HG02943 (cell line): ENCODE results near the gene COL11A1.
"Not testable (repeated sequence)": the region's sequence is repeated elsewhere in the genome, so short reads cannot be mapped to it uniquely, and the experiment has no call there.

Source experiments
- ATAC-seq: cut with Tn5 transposase; IDR thresholded peaks from one replicate; pipeline ENCODE4 v1.9.1; 2021; ENCODE audit warnings: mild to moderate bottlenecking, low read depth, moderate library complexity; ENCODE audit not compliant: unreplicated experiment

The COL11A1 gene

DNA sequence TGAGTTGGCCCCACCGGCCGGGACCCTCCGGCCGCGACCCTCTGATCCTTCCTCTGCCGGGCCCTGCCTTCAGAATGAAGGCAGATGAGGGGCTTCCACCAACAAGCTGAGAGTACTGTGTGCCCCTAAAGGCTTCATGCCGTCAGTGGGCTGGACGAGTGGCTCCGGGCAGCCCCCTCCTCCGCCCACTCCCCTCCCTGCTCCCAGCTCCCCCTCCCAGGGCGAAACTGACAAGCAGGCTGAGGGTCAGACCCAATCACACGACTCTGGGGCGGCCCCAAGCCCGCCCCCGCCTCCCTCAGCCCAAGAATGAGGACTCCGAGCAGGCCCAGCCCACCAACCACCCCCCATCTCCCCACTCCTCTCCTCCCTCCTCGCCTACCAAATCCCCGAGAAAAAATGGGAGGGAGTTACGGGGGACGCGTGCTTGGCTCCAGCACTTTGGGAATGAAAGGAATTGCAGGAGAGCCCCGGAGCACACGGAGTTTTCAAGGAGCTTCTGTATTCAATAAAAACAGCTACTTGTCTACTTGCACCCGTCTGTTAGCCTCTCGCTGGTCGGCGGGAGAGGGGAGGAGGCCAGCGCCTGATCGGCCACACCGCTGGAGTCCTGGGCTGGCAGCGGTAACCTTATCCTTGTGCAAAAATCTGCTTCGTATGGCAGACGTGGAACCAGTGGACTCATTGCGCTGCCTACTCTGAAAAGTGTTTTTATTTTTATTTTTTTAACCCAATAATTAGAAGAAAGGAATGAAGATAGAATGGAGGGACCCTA, at the start of gene COL11A1:
TSS of gene COL11A1 (minus strand) at position 147 of the 775 bp plus-strand sequence. CDS start 344 bp downstream, outside the sequence.
- no peak for ATAC-seq

DNA sequence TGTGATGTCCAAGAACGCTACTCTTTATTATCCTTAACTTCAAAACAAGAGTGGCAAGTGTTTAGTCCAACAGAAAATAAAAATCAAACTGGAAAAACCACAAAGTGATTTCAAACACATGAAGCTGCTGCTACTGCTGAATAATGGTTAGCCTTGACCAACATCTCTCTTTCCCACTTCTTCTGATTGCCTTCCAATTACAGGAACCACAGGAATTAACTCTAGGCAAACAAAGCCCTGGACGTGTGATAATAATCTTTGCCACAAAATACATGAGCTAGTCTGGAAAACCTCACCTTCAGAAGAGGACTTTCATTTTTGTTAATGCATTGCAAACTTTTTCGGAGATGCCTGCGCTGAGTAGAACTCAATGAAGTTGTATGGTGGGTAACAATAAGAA, 48.6 kb upstream of the COL11A1 start:
- no peak for ATAC-seq

DNA sequence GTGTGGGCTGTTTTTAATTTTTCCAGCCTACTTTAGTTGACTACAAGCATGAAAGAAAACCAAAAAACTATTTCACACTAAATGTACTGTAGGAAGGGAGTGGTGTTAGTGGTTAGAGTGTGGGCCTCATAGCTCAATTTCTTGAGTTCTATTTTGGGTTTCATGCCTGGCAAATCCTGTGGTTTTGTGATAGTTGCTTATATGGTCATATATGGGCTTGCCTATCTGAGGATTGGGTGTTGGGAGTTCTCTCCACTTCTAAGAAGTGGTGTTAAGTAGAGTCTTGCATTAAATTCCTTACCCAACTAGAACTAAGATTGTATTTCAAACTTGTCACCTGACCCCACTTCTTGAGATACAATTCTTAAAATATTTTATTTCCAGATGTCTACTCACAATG, 37.8 kb upstream of the COL11A1 start:
- ATAC-seq: no peak

DNA sequence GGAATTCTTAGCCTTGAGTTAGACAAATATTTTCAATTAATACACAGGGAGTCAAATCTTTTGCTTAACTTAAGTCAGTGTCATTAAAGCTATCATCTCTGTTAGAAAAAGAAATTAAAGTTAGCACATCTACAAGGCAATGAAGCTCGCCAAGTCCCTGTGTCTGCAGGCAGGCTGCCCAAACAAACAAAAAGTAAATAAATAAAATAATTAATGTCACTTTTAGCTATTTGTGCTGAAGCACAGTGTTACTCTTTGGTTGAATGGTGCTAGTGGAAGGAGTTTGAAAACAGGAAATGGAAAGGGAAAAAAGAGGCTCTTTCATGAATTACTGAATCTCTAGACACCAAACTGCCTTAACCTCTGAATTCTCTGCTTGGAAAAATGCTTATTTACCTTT, 37.1 kb upstream of the COL11A1 start:
- no peak for ATAC-seq

DNA sequence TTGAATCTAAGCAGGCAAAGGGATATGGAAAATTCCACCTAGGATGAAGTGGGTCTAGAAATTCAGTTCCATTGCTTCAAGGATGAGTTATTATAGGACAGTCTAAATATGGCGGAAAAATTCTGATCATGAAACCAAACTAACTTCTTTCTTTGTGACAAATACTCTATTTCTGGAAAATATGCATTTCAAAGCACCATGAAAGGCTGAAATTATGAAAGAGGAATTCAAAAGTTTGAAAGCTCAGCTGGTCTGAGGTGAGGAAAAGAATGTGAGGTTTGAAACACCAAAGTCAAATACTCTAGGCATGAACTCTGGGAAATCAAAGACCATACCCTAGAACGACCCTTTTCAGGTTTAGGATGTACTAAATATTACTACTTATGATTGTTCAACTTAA, 36.4 kb upstream of the COL11A1 start:
- ATAC-seq: no peak

DNA sequence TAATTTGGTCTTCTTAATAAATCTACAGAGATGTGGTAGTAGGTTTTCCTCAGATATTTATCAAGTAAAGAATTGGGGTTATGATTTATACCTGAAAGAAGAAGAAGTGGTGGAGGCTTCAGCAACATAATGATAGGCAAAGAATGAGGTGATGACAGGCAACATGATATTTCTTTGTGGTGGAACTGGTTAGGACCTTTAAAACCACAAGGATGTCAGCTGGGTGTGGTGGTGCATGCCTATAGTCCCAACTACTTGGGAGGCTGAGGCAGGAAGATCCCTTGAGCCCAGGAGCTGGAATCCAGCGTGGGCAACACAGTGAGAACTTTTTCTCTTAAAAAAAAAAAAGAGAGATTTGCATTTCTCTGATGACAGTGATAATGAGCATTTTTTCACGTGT, 34.1 kb upstream of the COL11A1 start:
- no peak for ATAC-seq

DNA sequence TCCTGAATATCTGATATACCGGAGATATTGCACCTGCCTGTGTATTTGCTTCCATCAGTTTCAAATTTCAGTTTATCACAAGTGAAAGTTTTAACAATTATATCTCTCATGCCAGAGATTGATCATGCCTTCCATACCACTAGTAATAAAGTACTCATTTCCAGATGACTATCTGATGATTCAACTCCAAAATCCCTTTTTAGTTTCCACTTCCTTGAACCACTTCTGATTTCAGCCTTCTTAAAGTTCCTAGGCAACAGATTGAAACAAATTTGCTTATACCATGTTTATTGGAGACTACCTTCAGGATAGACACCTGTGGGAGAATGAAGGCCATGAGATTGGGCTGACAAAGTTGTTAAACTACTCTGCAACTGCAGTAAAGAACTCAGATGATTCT, 21.5 kb upstream of the COL11A1 start:
- no peak for ATAC-seq

DNA sequence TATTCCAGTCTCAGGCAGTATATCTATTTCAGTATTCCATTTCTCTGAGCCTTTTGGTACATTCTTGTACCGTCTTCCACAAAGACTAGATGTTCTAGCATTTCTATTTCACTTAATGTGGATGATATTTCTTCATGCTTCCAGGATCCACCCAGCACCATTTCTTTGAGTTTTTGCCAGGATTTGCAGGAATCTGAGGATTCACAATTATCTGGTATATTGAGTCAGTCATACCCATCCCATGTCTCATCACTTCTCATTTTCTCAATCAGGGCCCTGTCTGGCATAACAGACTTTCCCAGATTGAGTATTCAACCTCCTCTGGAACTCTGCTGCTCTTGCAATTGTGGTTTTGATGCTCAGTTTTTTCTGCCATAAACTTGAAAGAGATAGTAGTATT, 20.9 kb upstream of the COL11A1 start:
- ATAC-seq: no peak

DNA sequence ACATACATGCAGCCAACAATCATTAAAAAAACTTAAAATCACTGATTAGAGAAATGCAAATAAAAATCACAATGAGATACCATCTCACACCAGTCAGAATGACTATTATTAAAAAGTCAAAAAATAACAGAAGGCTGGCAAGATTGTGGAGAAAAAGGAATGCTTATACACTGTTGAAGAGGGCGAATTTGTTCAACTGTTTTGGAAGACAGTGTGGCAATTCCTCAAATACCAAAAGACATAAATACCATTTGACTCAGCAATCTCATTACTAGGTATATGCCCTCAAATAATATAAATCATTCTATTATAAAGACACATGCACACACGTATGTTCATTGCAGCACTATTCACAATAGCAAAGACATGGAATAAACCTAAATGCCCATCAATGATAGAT, 19.9 kb upstream of the COL11A1 start:
- not testable (repeated sequence) for ATAC-seq

DNA sequence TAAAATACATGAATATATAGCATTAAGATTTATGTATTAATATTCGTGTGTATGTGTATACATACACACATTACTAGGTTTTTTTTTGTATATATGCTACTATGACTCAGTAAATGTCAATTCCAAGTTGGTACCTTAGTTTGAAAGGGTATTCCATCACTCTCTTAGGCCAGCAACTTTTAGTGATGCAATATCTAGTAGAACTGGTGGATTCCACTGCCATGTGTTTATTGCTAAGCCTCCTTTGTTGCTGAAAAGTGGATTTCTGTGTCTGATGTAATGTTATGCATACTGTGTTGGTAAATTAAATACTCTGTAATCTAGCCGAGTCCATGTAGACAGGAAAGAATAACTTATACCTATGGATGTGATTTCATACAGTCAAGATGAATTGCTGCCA, 16.9 kb upstream of the COL11A1 start:
- ATAC-seq: no peak

DNA sequence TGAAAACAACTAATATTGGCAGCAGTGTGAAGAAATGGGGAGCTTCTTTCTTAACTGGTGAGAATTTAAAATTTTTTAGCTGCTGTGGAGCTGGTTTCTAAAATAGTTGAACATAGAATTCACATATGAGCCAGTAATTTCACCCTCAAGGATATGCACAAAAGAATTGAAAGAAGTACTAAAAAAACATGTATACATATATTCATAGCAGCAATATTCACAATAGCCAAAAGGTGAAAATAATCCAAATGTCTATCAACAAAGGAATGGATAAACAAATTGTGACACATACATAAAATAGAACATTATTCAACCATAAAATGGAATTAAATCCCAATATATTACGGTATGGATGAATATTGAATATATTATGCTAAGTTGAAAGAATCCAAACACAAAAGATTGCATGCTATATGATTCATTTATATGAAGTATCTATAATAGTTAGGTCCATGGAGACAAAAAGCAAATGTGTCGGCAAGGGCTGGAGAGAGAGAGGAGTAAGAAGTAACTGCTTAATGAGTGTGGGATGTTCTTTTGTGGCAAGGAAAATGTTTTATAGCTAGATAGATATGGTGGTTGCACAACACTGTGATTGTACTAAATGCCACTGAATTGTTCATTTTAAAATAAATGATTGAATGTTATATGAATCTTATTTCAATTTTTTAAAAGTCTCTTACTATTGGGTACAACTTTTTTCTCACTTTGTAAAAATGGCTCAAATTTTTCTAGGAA, 14.8 kb upstream of the COL11A1 start:
- ATAC-seq: no peak

DNA sequence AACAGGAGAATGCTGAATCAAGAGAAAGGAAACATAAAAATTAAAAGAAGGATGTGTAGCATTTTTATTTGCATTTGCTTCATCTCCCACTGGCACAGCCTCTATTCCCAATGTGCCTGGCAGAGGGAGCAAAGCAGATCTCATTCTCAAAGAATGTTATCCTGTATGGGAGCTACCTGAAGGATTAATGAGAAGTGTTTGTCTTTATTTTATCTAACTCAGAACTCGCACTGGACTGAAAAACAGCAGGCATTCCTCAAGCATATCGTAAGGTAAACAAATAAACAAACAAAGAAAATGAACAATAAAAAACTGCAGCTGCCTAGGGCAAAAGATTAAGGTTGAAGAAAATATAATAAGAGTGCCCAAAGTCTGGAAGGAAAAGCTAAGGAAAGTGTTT, 12.7 kb upstream of the COL11A1 start:
- no peak for ATAC-seq

DNA sequence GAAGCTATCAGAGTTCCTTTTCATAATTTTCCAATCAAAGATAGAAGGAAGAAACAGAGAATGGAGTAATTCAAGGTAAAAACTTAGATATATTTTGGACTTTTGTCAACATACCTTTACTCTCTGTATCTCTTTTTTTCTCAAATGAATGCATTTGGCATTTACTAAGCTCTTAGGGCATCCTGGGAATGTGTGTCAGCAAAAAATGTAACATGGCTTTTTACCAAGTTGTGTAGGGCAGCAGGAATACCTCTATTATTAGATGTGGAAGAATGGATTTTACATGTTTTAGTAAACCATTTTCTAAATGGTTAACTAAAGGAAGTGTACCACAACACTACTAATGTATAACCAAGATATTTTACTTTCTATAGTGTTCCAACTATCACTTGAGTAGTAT, 4.2 kb upstream of the COL11A1 start:
- ATAC-seq: no peak

DNA sequence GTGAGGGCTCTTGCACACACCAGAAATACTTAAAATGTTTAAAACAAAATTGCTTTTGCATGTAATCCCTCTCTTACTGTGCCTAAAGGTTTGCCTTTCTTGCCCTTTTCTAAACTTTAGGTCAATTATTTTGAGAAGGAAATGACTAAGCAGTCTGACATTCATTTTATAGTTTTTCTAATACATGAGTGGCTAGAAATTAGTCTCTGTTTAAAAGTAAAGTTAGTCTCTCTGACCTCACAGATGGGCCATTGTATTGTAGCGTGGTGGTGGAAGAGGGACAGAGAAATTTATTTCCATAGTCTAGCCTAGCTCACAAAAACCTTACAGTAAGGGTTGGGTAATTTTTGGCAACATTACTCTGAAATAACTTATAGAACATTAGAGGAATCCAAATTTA, 3.6 kb upstream of the COL11A1 start:
- no peak for ATAC-seq

DNA sequence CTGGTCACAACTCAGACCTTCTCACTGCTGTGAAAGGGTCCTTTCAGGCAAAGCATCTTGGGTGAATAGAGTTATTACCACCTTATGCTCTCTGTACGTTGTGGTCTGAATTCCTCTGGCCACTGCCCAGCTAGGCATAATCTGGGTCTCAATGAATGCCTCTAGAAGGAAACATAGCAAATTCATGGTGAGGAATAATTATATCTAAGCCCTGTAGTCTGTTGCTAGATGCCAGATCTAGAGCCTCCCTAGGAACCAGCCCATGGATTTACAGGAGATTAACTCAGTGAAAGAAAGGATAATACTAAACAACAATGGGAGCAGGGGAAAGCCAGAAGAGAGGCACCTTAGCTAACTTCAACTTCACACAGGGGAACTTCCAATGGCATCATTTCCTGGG, 2.4 kb upstream of the COL11A1 start:
- no peak for ATAC-seq

DNA sequence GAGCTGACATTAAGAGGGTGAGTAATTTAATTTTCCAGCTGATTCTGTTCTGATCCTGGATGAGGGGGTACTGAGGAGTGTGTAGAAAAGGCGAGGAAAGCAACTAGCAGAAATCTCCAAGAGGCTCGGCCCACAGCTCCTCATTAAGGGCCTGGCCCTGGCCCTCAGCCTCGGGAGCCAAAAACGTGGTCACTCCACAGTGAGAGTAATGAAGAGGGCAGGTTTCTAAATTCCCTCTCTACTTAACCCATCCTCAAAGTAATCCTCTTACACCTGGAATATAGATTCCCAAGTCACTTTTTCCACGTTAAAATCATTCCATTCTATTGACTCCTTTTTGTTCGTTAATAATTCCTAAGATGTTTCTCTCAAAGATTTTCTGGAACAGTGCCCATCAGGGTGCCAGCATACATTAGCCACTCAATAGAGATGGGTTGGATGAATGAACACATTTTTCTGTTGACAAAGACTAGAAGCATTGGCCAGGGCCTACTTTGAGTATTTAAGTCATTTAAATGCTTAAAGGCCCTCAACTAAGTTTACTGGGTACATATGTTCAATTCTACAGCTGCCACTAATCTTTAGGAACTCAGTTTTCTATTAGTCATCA, 1.1 kb upstream of the COL11A1 start:
- ATAC-seq: no peak

DNA sequence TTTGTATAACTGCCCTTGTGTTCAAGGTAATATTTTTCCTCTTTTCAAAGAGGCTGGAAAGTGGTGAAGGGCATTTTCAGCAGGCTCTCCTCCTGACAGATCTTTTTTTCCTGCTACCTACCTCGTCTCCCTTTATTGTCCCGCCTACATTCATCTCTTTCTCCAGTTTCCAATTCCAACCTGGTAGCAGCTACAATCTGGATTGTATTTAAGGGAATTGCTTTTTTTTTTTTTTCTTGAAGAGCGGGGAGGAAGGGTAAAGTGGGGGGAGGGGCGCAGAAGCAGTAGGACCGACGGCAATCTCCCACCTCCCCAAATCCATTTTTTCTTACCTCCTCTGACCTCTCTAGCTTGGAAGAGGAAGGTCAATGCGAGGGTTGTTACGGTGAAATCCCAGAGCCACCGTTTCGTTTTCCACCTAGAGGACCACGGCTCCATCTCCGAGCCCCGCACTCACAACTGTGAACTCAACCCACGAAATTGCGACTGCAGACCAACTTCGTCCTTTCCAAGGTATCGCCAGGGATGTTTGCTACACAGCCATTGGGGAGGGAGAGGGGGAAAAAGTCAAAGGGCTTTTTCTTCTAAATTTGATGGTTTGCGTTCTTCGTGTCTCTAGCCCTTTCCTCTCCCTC, 464 bp downstream of the COL11A1 start:
- no peak for ATAC-seq

DNA sequence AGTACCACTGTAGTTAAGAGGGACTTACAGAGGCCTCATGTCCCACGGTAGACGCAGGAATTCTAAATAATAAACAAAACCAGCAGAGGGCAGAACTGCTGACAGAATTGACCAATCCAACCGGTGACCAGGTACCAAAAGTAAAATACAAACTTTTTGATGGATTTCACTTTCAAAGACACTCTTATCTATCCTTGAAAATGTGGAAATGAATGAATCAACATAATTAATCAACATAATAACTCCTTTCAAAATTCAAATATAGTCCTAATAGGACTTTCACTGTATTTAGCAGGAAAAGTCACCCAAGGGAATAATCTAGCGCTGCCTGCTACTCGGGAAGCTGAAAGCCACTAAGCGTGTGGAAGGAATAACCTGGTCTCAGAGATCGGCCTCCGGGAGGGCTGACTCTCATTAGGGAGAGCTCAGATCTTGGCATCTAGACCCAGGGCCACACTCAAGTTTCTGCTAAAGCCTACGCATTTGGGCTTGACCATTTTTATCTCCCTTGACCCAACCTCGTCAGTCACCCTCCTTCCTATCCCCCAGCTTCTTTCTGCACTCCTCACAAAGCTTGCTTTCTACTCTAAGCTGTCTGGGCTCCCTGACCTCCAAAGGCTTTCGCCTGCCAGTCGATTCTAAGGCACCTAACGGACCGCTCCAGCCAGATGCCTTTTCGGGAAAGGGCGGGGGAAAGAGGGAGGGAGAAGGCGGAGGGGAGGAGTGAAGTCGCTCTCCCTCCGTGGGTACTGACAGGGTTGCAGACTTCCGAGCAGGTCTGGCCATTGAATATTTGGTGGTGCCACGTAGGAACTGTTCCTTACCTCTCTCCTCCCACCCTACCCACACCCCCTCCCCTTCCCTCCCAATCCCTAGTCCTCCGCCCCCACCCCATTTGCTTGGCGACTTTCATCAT, 1.6 kb downstream of the COL11A1 start:
- ATAC-seq: no peak

DNA sequence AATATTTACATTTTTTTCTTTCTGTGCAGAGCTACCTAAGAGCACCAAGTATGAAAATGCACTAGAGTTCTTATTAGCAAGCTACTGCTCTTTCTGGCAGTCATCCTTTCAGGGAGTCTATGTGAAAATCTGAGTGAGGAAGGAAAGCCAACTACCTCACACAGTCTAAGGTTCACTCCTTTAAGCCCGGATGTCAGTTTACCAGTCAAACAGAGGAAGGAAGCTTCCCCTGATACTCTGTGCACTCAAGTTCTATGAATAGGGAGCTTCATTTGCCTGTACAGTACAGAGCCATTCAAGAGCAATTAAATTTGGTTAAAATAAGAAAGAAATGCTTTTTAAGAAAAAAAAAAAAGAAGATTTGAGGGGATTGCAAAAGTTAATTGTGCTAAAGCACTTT, 6.9 kb downstream of the COL11A1 start:
- no peak for ATAC-seq

DNA sequence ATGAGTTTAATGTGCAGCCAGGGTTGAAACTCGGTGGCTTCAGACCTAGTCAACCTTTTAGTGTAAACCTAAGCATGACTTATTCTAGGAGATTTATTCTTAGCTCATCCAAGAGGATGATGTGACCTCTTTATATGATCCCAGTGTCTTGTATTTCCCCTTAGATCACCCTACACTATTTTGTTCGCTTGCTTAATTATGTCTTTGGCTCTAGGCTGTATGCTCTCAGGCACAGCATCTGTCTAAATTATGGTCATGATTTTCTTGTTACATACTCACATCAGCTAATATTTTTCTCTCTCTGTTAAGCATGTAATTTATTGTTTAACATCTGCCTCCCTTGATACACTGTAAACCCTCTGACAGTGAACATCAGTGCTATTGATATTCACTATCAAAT, 19.1 kb downstream of the COL11A1 start:
- no peak for ATAC-seq
